ENCODE measurements around the gene AP1S2.
"Not testable (repeated sequence)": the region's sequence is repeated elsewhere in the genome, so short reads cannot be mapped to it uniquely, and the experiment has no call there.

Gene AP1S2

GRCh38 chrX:15854712-15855567 lies at the start of gene AP1S2:
AP1S2 (minus strand) TSS chrX:15854813; CDS start chrX:15852524, 2,289 bp downstream.
- DNase-seq, result peak; percentile 99

GRCh38 chrX:15903186-15903681 lies 48.6 kb upstream of the AP1S2 start:
- no peak for DNase-seq

GRCh38 chrX:15895334-15895733 lies 40.7 kb upstream of the AP1S2 start:
- no peak for DNase-seq

- no peak for DNase-seq
These were observed 40.1 kb upstream of the AP1S2 start for GRCh38 chrX:15894724-15895123.

GRCh38 chrX:15890463-15890862 lies 35.9 kb upstream of the AP1S2 start:
- no peak for DNase-seq

GRCh38 chrX:15888062-15888461 lies 33.4 kb upstream of the AP1S2 start:
- no peak for DNase-seq

- DNase-seq, result no peak
These were observed 28.9 kb upstream of the AP1S2 start for GRCh38 chrX:15883540-15883863.

GRCh38 chrX:15882704-15883539 lies 28.3 kb upstream of the AP1S2 start:
- no peak for DNase-seq

GRCh38 chrX:15881381-15881897 lies 26.8 kb upstream of the AP1S2 start:
- no peak for DNase-seq

- DNase-seq, result not testable (repeated sequence)
These were observed 23.3 kb upstream of the AP1S2 start for GRCh38 chrX:15877914-15878313.

- DNase-seq, result no peak
These were observed 22.8 kb upstream of the AP1S2 start for GRCh38 chrX:15877380-15877779.

GRCh38 chrX:15874672-15875071 lies 20.1 kb upstream of the AP1S2 start:
- no peak for DNase-seq

- no peak for DNase-seq
These were observed 19.0 kb upstream of the AP1S2 start for GRCh38 chrX:15873566-15873965.

GRCh38 chrX:15870310-15870709 lies 15.7 kb upstream of the AP1S2 start:
- DNase-seq, result no peak

GRCh38 chrX:15869695-15870094 lies 15.1 kb upstream of the AP1S2 start:
- no peak for DNase-seq

GRCh38 chrX:15866147-15866546 lies 11.5 kb upstream of the AP1S2 start:
- no peak for DNase-seq

GRCh38 chrX:15864629-15865028 lies 10.0 kb upstream of the AP1S2 start:
- DNase-seq, result no peak

- DNase-seq, result no peak
These were observed 9.4 kb upstream of the AP1S2 start for GRCh38 chrX:15864023-15864422.

- DNase-seq, result no peak
These were observed 6.3 kb upstream of the AP1S2 start for GRCh38 chrX:15860921-15861320.

GRCh38 chrX:15858051-15858450 lies 3.4 kb upstream of the AP1S2 start:
- DNase-seq, result no peak

GRCh38 chrX:15856636-15857035 lies 2.0 kb upstream of the AP1S2 start:
- no peak for DNase-seq

GRCh38 chrX:15856222-15856587 lies 1.6 kb upstream of the AP1S2 start:
- no peak for DNase-seq

- DNase-seq, result no peak
These were observed 1.1 kb upstream of the AP1S2 start for GRCh38 chrX:15855568-15856221.
